HG02840 (cell line): ENCODE data around the gene SLC4A1AP.

Experiments
- ATAC-seq: cut with Tn5 transposase; IDR thresholded peaks from one replicate; pipeline ENCODE4 v1.9.1; 2021; ENCODE audit warnings: mild to moderate bottlenecking, moderate library complexity, moderate number of reproducible peaks; ENCODE audit not compliant: unreplicated experiment, low FRiP score

SLC4A1AP gene

GRCh38 chr2:27736890-27737204 is 73.2 kb downstream of the SLC4A1AP start:
- no peak for ATAC-seq

GRCh38 chr2:27737676-27738348 is 74.1 kb downstream of the SLC4A1AP start:
- no peak for ATAC-seq

- no peak for ATAC-seq
Measured at GRCh38 chr2:27738349-27739057, 74.8 kb downstream of the SLC4A1AP start.

GRCh38 chr2:27739058-27739373 is 75.3 kb downstream of the SLC4A1AP start:
- ATAC-seq: no peak

- ATAC-seq: no peak
Measured at GRCh38 chr2:27741673-27742072, 78.0 kb downstream of the SLC4A1AP start.

- no peak for ATAC-seq
Measured at GRCh38 chr2:27742571-27742970, 78.9 kb downstream of the SLC4A1AP start.
